IMR-90 (cell line): ENCODE results near the gene BTK. TPM values are rescaled to one million over a fixed set of nuclear protein-coding genes. Genes with fewer than 3 reads are reported as not detected.

ENCODE experiments used
- ATAC-seq: fragments of 200-7000 bp; cut with Tn5 transposase; 2 replicates; pipeline ENCODE4 v1.9.1; 2020; ENCODE audit warnings: low read depth, mild to moderate bottlenecking, moderate library complexity
- BruUV-seq: library from RNA; stranded (reverse); fragments of 400-500 nt; replicated peaks from 2 replicates; lab custom pipeline; 2021; lab: Mats Ljungman, UMichigan
- CTCF ChIA-PET: fragments of 300-600 bp; formaldehyde crosslinking; extraction: SDS; loops from one replicate; lab custom pipeline; 2021; ENCODE audit warnings: antibody characterized with exemption; lab: Yijun Ruan, JAX
- POLR2A ChIA-PET: fragments of 300-600 bp; sonication (Branson Sonifier 250); formaldehyde crosslinking; loops from one replicate; lab custom pipeline; 2022; ENCODE audit warnings: antibody characterized with exemption; ENCODE audit not compliant: unreplicated experiment; lab: Charles Lee
- DNase-seq: peaks from one replicate; pipeline ENCODE4 v3.0.0; 2013
- H2AFZ ChIP-seq: replicated peaks from 2 replicates; pipeline ENCODE3; 2013; ENCODE audit warnings: low read length, mild to moderate bottlenecking; ENCODE audit not compliant: poor library complexity
- H2AK5ac ChIP-seq: 2 replicates; pipeline ENCODE4 v1.6.1; 2013; ENCODE audit warnings: low read depth, low read length, inconsistent platforms
- H2AK9ac ChIP-seq: replicated peaks from 2 replicates; pipeline ENCODE3; 2013; ENCODE audit warnings: mild to moderate bottlenecking, low read depth, low read length, moderate library complexity; ENCODE audit not compliant: poor library complexity
- H2BK120ac ChIP-seq: 2 replicates; pipeline ENCODE4 v1.6.1; 2013; ENCODE audit warnings: low read depth, low read length, inconsistent platforms
- H2BK15ac ChIP-seq: 3 replicates; pipeline ENCODE4 v1.6.1; 2013; ENCODE audit warnings: low read depth, low read length, inconsistent platforms
- H2BK20ac ChIP-seq: 2 replicates; pipeline ENCODE4 v1.6.1; 2013; ENCODE audit warnings: low read depth, mild to moderate bottlenecking, inconsistent platforms, low read length, moderate library complexity
- H2BK5ac ChIP-seq: 2 replicates; pipeline ENCODE4 v1.6.1; 2013; ENCODE audit warnings: mild to moderate bottlenecking, low read depth, low read length, inconsistent platforms; ENCODE audit not compliant: poor library complexity, severe bottlenecking
- H3K14ac ChIP-seq: replicated peaks from 2 replicates; pipeline ENCODE4 v1.6.1; 2013; ENCODE audit warnings: low read depth, low read length, inconsistent platforms
- H3K18ac ChIP-seq: 2 replicates; pipeline ENCODE4 v1.6.1; 2013; ENCODE audit warnings: low read depth, low read length, control low read depth
- H3K23ac ChIP-seq: 2 replicates; pipeline ENCODE4 v1.6.1; 2013; ENCODE audit warnings: low read depth, low read length, inconsistent platforms
- H3K27ac ChIP-seq: 2 replicates; pipeline ENCODE4 v1.5.1; 2013; ENCODE audit warnings: mild to moderate bottlenecking, control low read depth, low read length; ENCODE audit not compliant: insufficient read depth
- H3K27me3 ChIP-seq: 2 replicates; pipeline ENCODE4 v1.6.1; 2013; ENCODE audit warnings: low read length; ENCODE audit not compliant: control insufficient read depth, insufficient read depth
- H3K36me3 ChIP-seq: 2 replicates; pipeline ENCODE4 v1.6.1; 2013; ENCODE audit warnings: low read length, mixed read lengths; ENCODE audit not compliant: control insufficient read depth, insufficient read depth
- H3K4ac ChIP-seq: 2 replicates; pipeline ENCODE4 v1.6.1; 2013; ENCODE audit warnings: low read depth, low read length, inconsistent platforms
- H3K4me1 ChIP-seq: 2 replicates; pipeline ENCODE4 v1.6.1; 2013; ENCODE audit warnings: low read length, mixed read lengths; ENCODE audit not compliant: control insufficient read depth, insufficient read depth
- H3K4me2 ChIP-seq: 2 replicates; pipeline ENCODE4 v1.6.1; 2013; ENCODE audit warnings: low read depth, mild to moderate bottlenecking, control low read depth, low read length, moderate library complexity
- H3K4me3 ChIP-seq: 2 replicates; pipeline ENCODE4 v1.5.1; 2013; ENCODE audit warnings: low read depth, mild to moderate bottlenecking, control low read depth, low read length, moderate library complexity; ENCODE audit not compliant: insufficient read depth
- H3K56ac ChIP-seq: 2 replicates; pipeline ENCODE4 v1.6.1; 2013; ENCODE audit warnings: low read length, inconsistent platforms; ENCODE audit not compliant: insufficient read depth; ENCODE audit errors: extremely low read depth
- H3K79me1 ChIP-seq, 2 experiments: 2 replicates each; pipeline ENCODE4 v1.6.1; 2013; ENCODE audit warnings: low read length in 2 of 2, inconsistent platforms in 1 of 2, low read depth in 1 of 2
- H3K9ac ChIP-seq: 2 replicates; pipeline ENCODE4 v1.6.1; 2013; ENCODE audit warnings: low read depth, low read length, control low read depth
- H3K9me1 ChIP-seq: 2 replicates; pipeline ENCODE4 v1.6.1; 2013; ENCODE audit warnings: low read length, inconsistent platforms; ENCODE audit not compliant: insufficient read depth
- H3K9me3 ChIP-seq: 2 replicates; pipeline ENCODE4 v1.6.1; 2013; ENCODE audit warnings: low read length; ENCODE audit not compliant: control insufficient read depth, insufficient read depth
- H4K20me1 ChIP-seq: 2 replicates; pipeline ENCODE4 v1.6.1; 2013; ENCODE audit warnings: low read length, inconsistent platforms; ENCODE audit not compliant: insufficient read depth
- H4K5ac ChIP-seq: 2 replicates; pipeline ENCODE4 v1.6.1; 2013; ENCODE audit warnings: mild to moderate bottlenecking, low read depth, low read length, control low read depth
- H4K8ac ChIP-seq, 2 experiments: 2 replicates each; pipeline ENCODE4 v1.6.1; 2013; ENCODE audit warnings: low read depth in 2 of 2, low read length in 2 of 2, control low read depth in 1 of 2, inconsistent platforms in 1 of 2
- H4K91ac ChIP-seq: 2 replicates; pipeline ENCODE4 v1.6.1; 2013; ENCODE audit warnings: low read depth, low read length, inconsistent platforms; ENCODE audit not compliant: insufficient read depth
- CHD1 ChIP-seq: IDR thresholded peaks from 2 replicates; pipeline ENCODE4 v1.6.1; 2012; ENCODE audit warnings: low read depth, low read length, improper control_type of control experiment
- CTCF ChIP-seq: conservative IDR thresholded peaks from 2 replicates; pipeline ENCODE4 v1.5.1; 2012; ENCODE audit warnings: mild to moderate bottlenecking, low read depth, low read length, improper control_type of control experiment
- MAFK ChIP-seq: IDR thresholded peaks from 2 replicates; pipeline ENCODE4 v1.6.1; 2012; ENCODE audit warnings: low read depth, low read length, improper control_type of control experiment
- MAZ ChIP-seq: IDR thresholded peaks from 2 replicates; pipeline ENCODE4 v1.6.1; 2012; ENCODE audit warnings: low read depth, mild to moderate bottlenecking, low read length, improper control_type of control experiment, moderate library complexity, borderline replicate concordance
- NFE2L2 ChIP-seq: fragments of 150-350 bp; IDR thresholded peaks from 2 replicates; pipeline ENCODE4 v1.6.1; 2016; ENCODE audit warnings: low read depth, mild to moderate bottlenecking, low read length
- RAD21 ChIP-seq: IDR thresholded peaks from 2 replicates; pipeline ENCODE4 v1.6.1; 2012; ENCODE audit warnings: low read length, improper control_type of control experiment
- SMC3 ChIP-seq: fragments of 150-350 bp; IDR thresholded peaks from 2 replicates; pipeline ENCODE4 v1.6.1; 2016; ENCODE audit warnings: low read depth, mild to moderate bottlenecking, antibody characterized with exemption, low read length, moderate library complexity
- USF2 ChIP-seq: fragments of 150-350 bp; IDR thresholded peaks from 2 replicates; pipeline ENCODE4 v1.6.1; 2017; ENCODE audit warnings: mild to moderate bottlenecking, antibody characterized with exemption, low read length, low read depth
- WGBS, 2 experiments: methylation state at CpG; one replicate each; pipeline versions ENCODE4 v1.1.5 to v1.1.7; 2013; ENCODE audit warnings: missing lambda C conversion rate in 2 of 2; ENCODE audit not compliant: insufficient read length in 1 of 2; ENCODE audit errors: extremely low coverage in 2 of 2; 5-methylcytosine and 5-hydroxymethylcytosine counted together
- dilution Hi-C: fragments of 300-500 bp; cut with HindIII; formaldehyde crosslinking; loops from one replicate; pipeline ENCODE4 v1.14.3; 2018; ENCODE audit warnings: low sequenced_read_pairs; ENCODE audit not compliant: unreplicated experiment
- in situ Hi-C: fragments of 300-500 bp; cut with MboI; formaldehyde crosslinking; loops from 3 replicates; pipeline ENCODE4 v1.14.3; 2019; ENCODE audit warnings: low sequenced_read_pairs, inconsistent platforms, mixed read lengths
- intact Hi-C: fragments of 100-400 bp; cut with micrococcal nuclease; formaldehyde crosslinking; loops from 2 replicates; pipeline ENCODE4 v1.10.0; 2022
- polyA plus RNA-seq, 3 experiments: library from polyadenylated mRNA; depleted of rRNA; stranded (reverse); fragments of >200 nt; gene quantifications; 2 replicates each; pipeline ENCODE4 v1.2.3, GENCODE V29; 2012; ENCODE audit warnings: low replicate concordance in 1 of 3
- total RNA-seq: library from RNA; depleted of rRNA; stranded (reverse); fragments of >200 nt; gene quantifications from 2 replicates; pipeline ENCODE4 v1.2.3, GENCODE V29; 2012

BTK gene
- total and polyA plus RNA-seq, 2 of the 4 experiments (the other 2 are of a cell fraction) = not detected

GRCh38 chrX:101415180-101416145 lies 29.5 kb upstream of the BTK start:
- H2BK20ac ChIP-seq = no peak overlapping the region
- intact Hi-C loops (loop anchor here (1.0 to 5.0 kb wide), 4 partner anchors 67 to 384 kb away; partner anchors contain the start of gene ARMCX1), in situ Hi-C loops (loop anchor here (5.0 kb wide), 1 partner anchor 382 kb away; no protein-coding TSS in a partner anchor), dilution Hi-C loops (no loop called here)
- peaks cover 0 to 6% of the 10 kb centered on the region in 2 experiments; a peak in 1 of 4 replicates for H3K79me1 ChIP-seq
- H3K27ac ChIP-seq = no peak overlapping the region
- ChIA-PET POLR2A (no interaction called here), CTCF (interaction anchor here (0.6 to 1.0 kb wide), 3 partner anchors 16 to 370 kb away, joined by 3 read pairs; no protein-coding TSS in a partner anchor)
- no CpG with 5 or more reads among the region's 12 CpGs for WGBS, 2 experiments
- no peaks in the 10 kb centered on the region for H3K9me1 ChIP-seq
- H4K8ac ChIP-seq = peak overlapping the region in 1 of 2 experiments; percentile 6; a peak in 1 of 4 replicates
- BruUV-seq = no TSS peak
- no peak overlapping the region for H2BK15ac ChIP-seq
- no peak overlapping the region for H3K56ac ChIP-seq
- no peak for TF ChIP-seq MAZ
- no peak for TF ChIP-seq MAFK
- TF ChIP-seq CHD1 = no peak
- TF ChIP-seq USF2 = no peak
- no peak for TF ChIP-seq NFE2L2
- peak; percentile 77 for TF ChIP-seq CTCF
- TF ChIP-seq SMC3 = peak; percentile 44
- TF ChIP-seq RAD21 = peak; percentile 77
- no peak overlapping the region for H3K18ac ChIP-seq
- no peaks in the 10 kb centered on the region for H3K9me3 ChIP-seq
- peaks cover 4% of the 10 kb centered on the region; the same call in 1 of the 2 replicates for H3K4me1 ChIP-seq
- H3K4me3 ChIP-seq = no peak overlapping the region
- no peak overlapping the region for H3K9ac ChIP-seq
- H3K4me2 ChIP-seq = peak overlapping the region; percentile 21; the same call in 1 of the 2 replicates
- H2AK9ac ChIP-seq = peak overlapping the region; percentile 38
- peaks cover 11% of the 10 kb centered on the region for H3K36me3 ChIP-seq
- no peak overlapping the region for H2AK5ac ChIP-seq
- DNase-seq = peak; percentile 84
- H3K23ac ChIP-seq = no peak overlapping the region
- no peak overlapping the region for H2BK5ac ChIP-seq
- H3K14ac ChIP-seq = no peak overlapping the region
- H4K5ac ChIP-seq = no peak overlapping the region
- peaks cover 9% of the 10 kb centered on the region for H4K20me1 ChIP-seq
- 0 out of 2 replicates have a peak overlapping the region, but pooled peaks have one; percentile 3 for H3K4ac ChIP-seq
- peaks cover 2% of the 10 kb centered on the region; the same call in 1 of the 2 replicates for H3K27me3 ChIP-seq
- H4K91ac ChIP-seq = no peak overlapping the region
- peak overlapping the region; percentile 71 for H2AFZ ChIP-seq
- peak; percentile 73 for ATAC-seq
- no peak overlapping the region for H2BK120ac ChIP-seq
